CD4-positive, alpha-beta memory T cell (primary cell): ENCODE measurements around the gene DNAI4. TPM values are rescaled to one million over a fixed set of nuclear protein-coding genes. Genes with fewer than 3 reads are reported as not detected.

Experiments used
- CTCF ChIA-PET: fragments of 350-600 bp; sonication (Branson Sonifier 250); formaldehyde crosslinking; loops from one replicate; lab custom pipeline; 2021; ENCODE audit warnings: inconsistent platforms; ENCODE audit not compliant: partially characterized antibody; lab: Charles Lee
- POLR2A ChIA-PET: fragments of 350-600 bp; sonication (Branson Sonifier 250); formaldehyde crosslinking; loops from one replicate; lab custom pipeline; 2021; ENCODE audit not compliant: partially characterized antibody; lab: Charles Lee
- DNase-seq, 5 donors: peaks; one replicate each; pipeline versions ENCODE4 v3.0.0 to v3.0.0-alpha.2; 2020 to 2022; ENCODE audit warnings: mixed read lengths in 1 of 5
- H3K27ac ChIP-seq: one replicate; pipeline ENCODE4 v1.7.0; 2013; ENCODE audit warnings: low read depth, low read length
- H3K27me3 ChIP-seq: 2 replicates; pipeline ENCODE4 v1.7.0; 2013; ENCODE audit warnings: mild to moderate bottlenecking, low read length, moderate library complexity; ENCODE audit not compliant: insufficient read depth
- H3K36me3 ChIP-seq: 2 replicates; pipeline ENCODE4 v1.7.0; 2013; ENCODE audit warnings: mild to moderate bottlenecking, low read length, moderate library complexity; ENCODE audit not compliant: insufficient read depth
- H3K4me1 ChIP-seq: 2 replicates; pipeline ENCODE4 v1.7.0; 2013; ENCODE audit warnings: mild to moderate bottlenecking, low read length, moderate library complexity; ENCODE audit not compliant: insufficient read depth
- H3K4me3 ChIP-seq, 2 donors: one replicate each; pipeline ENCODE4 v1.7.0; 2013; ENCODE audit warnings: low read length in 2 of 2, mild to moderate bottlenecking in 1 of 2
- H3K9me3 ChIP-seq, 2 donors: one replicate each; pipeline ENCODE4 v1.7.0; 2013; ENCODE audit warnings: low read length in 2 of 2, control low read depth in 1 of 2; ENCODE audit not compliant: control insufficient read depth in 1 of 2
- H3K27ac Mint-ChIP-seq, 7 donors: one replicate each; pipeline ENCODE4 v1.8.0; 2020 to 2021; ENCODE audit warnings: mixed read lengths in 7 of 7, mild to moderate bottlenecking in 6 of 7, inconsistent platforms in 3 of 7, moderate library complexity in 3 of 7
- H3K27me3 Mint-ChIP-seq, 2 donors: one replicate each; pipeline ENCODE4 v1.8.0; 2020 to 2021; ENCODE audit warnings: mixed read lengths in 2 of 2
- H3K36me3 Mint-ChIP-seq, 2 donors: one replicate each; pipeline ENCODE4 v1.8.0; 2020 to 2021; ENCODE audit warnings: mixed read lengths in 2 of 2, inconsistent platforms in 1 of 2, mild to moderate bottlenecking in 1 of 2
- H3K4me1 Mint-ChIP-seq, 4 donors: one replicate each; pipeline ENCODE4 v1.8.0; 2020 to 2021; ENCODE audit warnings: mixed read lengths in 4 of 4, mild to moderate bottlenecking in 1 of 4
- H3K4me3 Mint-ChIP-seq, 8 donors: one replicate each; pipeline ENCODE4 v1.8.0; 2020 to 2021; ENCODE audit warnings: mixed read lengths in 8 of 8, mild to moderate bottlenecking in 7 of 8, moderate library complexity in 6 of 8, inconsistent platforms in 3 of 8
- H3K9me3 Mint-ChIP-seq, 8 donors: one replicate each; pipeline ENCODE4 v1.8.0; 2020 to 2021; ENCODE audit warnings: mixed read lengths in 8 of 8, mild to moderate bottlenecking in 5 of 8, inconsistent platforms in 3 of 8, moderate library complexity in 1 of 8
- intact Hi-C: fragments of 100-400 bp; cut with micrococcal nuclease; formaldehyde crosslinking; loops from one replicate; pipeline ENCODE4 v1.15.1; 2023
- polyA plus RNA-seq, 2 donors: library from polyadenylated mRNA; unstranded; fragments of 300-500 nt; fragmentation: Illumina TruSeq; gene quantifications; one replicate each; pipeline ENCODE4 v1.2.3, GENCODE V29; 2021
- total RNA-seq, 2 experiments: library from RNA; stranded (reverse); gene quantifications; one replicate each; pipeline ENCODE4 v1.2.3, GENCODE V29; 2021

Gene DNAI4
- total and polyA plus RNA-seq, 4 experiments from 2014 or later = 1.3 to 11.4 (median 5.0) TPM

DNA sequence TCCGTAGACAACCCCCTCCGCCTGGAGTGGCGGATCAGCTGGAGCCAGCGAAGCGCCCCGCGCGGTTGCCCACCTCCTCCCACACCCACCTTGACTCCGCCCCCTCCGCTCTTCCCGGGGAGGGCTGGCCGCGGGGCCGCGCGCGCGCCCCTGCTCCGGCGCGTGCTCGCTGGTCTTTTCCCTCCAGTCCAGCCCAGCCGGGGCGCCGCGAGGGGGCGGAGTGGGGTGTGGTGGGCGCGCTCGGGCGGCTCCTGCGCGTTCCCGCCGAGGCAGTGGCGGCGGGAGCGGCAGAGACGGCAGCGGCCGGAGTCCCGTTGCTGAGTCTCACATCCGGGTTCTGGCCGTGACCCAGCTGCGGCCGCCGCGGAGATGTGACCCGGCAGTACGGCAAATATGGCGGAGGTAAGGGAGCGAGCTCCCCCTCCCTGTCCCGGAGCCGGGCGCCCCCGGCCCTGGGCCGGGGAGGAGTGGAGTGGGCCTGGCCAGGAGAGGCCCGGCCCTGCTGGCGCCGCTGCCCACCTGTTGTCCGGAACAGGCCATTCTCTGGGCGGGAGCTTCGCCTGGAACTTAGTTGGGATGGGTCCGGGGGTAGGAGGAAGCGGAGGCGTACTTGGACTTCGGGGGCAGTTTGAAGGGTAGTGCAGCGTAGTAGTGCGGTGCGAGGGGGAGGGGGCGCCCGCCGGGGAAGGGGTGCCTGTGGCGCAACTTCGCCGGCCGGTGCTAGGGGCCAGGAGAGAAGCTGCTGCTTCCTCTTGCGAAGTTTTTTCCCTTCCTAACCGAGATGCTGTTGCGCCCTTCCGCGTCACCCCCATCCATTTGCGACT lies 5.6 kb upstream of the DNAI4 start:
- ChIA-PET POLR2A (interaction anchor here (0.6 to 3.0 kb wide), 23 partner anchors 8 to 755 kb away, joined by 3 to 16 read pairs (median 5); partner anchors contain the start of genes GADD45A and SLC35D1), CTCF (interaction anchor here (1.0 to 1.2 kb wide), 3 partner anchors 15 to 283 kb away, joined by 3 read pairs; no protein-coding TSS in a partner anchor)
- Histone ChIP-seq H3K27ac (peak overlapping the region; percentile 95), H3K9me3 (no peaks in the 10 kb centered on the region), H3K4me3 (peak overlapping the region; percentile 67 to 95), H3K27me3 (no peaks in the 10 kb centered on the region), H3K4me1 (peaks cover 63% of the 10 kb centered on the region), H3K36me3 (no peaks in the 10 kb centered on the region)
- peaks cover 0 to 25% of the 10 kb centered on the region in 2 donors for H3K36me3 Mint-ChIP-seq
- H3K4me1 Mint-ChIP-seq = peaks cover 36 to 81% (median 51%) of the 10 kb centered on the region in 4 donors
- H3K4me3 Mint-ChIP-seq = peak overlapping the region; percentile 83 to 95 (median 89)
- no peaks in the 10 kb centered on the region for H3K9me3 Mint-ChIP-seq
- H3K27me3 Mint-ChIP-seq = no peaks in the 10 kb centered on the region
- H3K27ac Mint-ChIP-seq = peak overlapping the region; percentile 76 to 97 (median 95)
- DNase-seq = peak; percentile 90 to 95 (median 93)
- intact Hi-C loops = loop anchor here (1.0 to 10.0 kb wide), 7 partner anchors 17 to 755 kb away; partner anchors contain the start of genes GADD45A and SERBP1

DNA sequence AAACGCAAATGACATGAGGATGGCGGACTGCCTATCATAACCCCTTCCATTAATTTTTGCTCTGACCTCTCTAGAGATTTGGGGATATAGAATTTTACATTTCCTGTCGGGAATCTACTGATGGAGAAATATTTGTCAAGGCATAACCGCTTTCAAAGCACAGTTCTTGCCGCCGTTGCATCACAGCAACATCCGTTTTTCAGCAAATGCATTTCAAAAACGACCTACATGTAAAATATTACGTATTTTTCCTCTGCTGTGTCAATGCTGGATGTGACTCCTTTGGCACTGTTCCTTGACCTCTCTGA lies 5.0 kb upstream of the DNAI4 start:
- H3K27me3 Mint-ChIP-seq = no peaks in the 10 kb centered on the region
- peaks cover 33 to 81% (median 47%) of the 10 kb centered on the region in 4 donors for H3K4me1 Mint-ChIP-seq
- intact Hi-C loops = loop anchor here (10.0 kb wide), 1 partner anchor 595 kb away; no protein-coding TSS in a partner anchor
- Histone ChIP-seq H3K36me3 (no peaks in the 10 kb centered on the region), H3K9me3 (no peaks in the 10 kb centered on the region), H3K27me3 (no peaks in the 10 kb centered on the region), H3K27ac (peak overlapping the region; percentile 95), H3K4me1 (peaks cover 58% of the 10 kb centered on the region), H3K4me3 (peak overlapping the region; percentile 63 to 95)
- peaks cover 0 to 31% of the 10 kb centered on the region in 2 donors for H3K36me3 Mint-ChIP-seq
- DNase-seq = no peak
- POLR2A ChIA-PET = interaction anchor here (0.6 to 3.0 kb wide), 18 partner anchors 9 to 756 kb away, joined by 3 to 16 read pairs (median 5); partner anchors contain the start of genes GADD45A and SLC35D1
- H3K27ac Mint-ChIP-seq = peak overlapping the region; percentile 76 to 97 (median 94)
- no peaks in the 10 kb centered on the region for H3K9me3 Mint-ChIP-seq
- peak overlapping the region; percentile 83 to 95 (median 89) for H3K4me3 Mint-ChIP-seq
- CTCF ChIA-PET = interaction anchor here (1.0 to 1.2 kb wide), 2 partner anchors 15 to 52 kb away, joined by 3 read pairs; no protein-coding TSS in a partner anchor

DNA sequence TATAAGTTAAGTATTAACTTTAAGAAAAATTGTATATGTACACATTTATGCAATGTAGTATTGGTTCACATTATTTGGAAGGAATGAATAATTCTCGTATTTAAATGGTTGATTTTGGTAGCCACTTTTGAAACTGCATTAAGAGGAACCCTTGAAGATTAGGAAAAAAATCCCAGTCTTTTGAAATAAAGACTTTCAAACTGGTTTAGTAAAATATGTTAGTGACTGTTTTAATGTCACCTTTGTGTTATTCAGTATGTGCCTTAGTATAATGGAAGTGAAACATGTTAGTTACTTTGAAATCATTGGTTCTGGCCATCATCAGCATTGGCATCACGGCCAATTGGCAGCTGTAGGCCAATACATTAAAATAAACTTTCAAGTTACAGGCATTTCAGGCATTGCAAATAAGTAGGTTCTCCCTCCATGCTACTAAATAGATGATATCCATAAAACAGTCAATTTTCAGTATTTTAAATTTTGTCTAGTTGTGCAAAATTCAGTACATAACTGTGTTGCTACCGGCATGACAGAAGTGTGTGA lies 4.6 kb upstream of the DNAI4 start:
- intact Hi-C loops = loop anchor here (10.0 kb wide), 1 partner anchor 594 kb away; no protein-coding TSS in a partner anchor
- peak overlapping the region; percentile 76 to 97 (median 94) for H3K27ac Mint-ChIP-seq
- H3K4me3 Mint-ChIP-seq = peak overlapping the region; percentile 83 to 95 (median 89)
- peaks cover 53% of the 10 kb centered on the region for H3K4me1 ChIP-seq
- no peaks in the 10 kb centered on the region for H3K27me3 ChIP-seq
- POLR2A ChIA-PET = interaction anchor here (0.6 to 3.0 kb wide), 11 partner anchors 10 to 756 kb away, joined by 3 to 16 read pairs (median 5); partner anchors contain the start of genes GADD45A and SLC35D1
- H3K36me3 Mint-ChIP-seq = peaks cover 0 to 34% of the 10 kb centered on the region in 2 donors
- no peaks in the 10 kb centered on the region for H3K27me3 Mint-ChIP-seq
- H3K36me3 ChIP-seq = no peaks in the 10 kb centered on the region
- H3K9me3 Mint-ChIP-seq = no peaks in the 10 kb centered on the region
- peak overlapping the region; percentile 63 to 95 for H3K4me3 ChIP-seq
- H3K9me3 ChIP-seq = no peaks in the 10 kb centered on the region
- H3K27ac ChIP-seq = peak overlapping the region; percentile 95
- DNase-seq = peak in 1 of 5 donors; percentile 7
- peaks cover 33 to 82% (median 48%) of the 10 kb centered on the region in 4 donors for H3K4me1 Mint-ChIP-seq
- CTCF ChIA-PET = no interaction called here

DNA sequence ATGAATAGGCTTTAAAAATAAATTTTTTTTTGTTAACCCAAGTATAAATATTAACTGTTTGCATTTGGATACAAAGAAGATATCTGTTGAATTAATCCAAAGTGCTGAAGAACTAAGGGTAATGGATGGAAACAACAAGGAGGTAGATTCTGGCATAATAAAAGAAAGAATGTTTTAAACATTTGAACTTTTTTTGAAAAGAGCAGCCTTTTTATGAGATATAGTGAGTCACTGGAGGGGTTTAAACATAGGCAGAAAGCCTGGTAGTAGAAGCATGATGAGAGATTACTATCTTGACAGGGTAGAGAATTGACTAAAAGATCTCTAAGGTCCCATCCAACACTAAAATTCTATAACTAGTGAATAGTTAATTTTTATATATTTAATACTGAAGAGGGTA lies 2.9 kb upstream of the DNAI4 start:
- POLR2A ChIA-PET = interaction anchor here (1.4 to 1.8 kb wide), 2 partner anchors 125 to 757 kb away, joined by 3 read pairs; partner anchors contain the start of gene GADD45A
- intact Hi-C loops = loop anchor here (10.0 kb wide), 1 partner anchor 593 kb away; no protein-coding TSS in a partner anchor
- Histone ChIP-seq H3K27ac (no peak overlapping the region), H3K4me1 (peaks cover 52% of the 10 kb centered on the region), H3K36me3 (no peaks in the 10 kb centered on the region), H3K27me3 (no peaks in the 10 kb centered on the region), H3K9me3 (no peaks in the 10 kb centered on the region), H3K4me3 (no peak overlapping the region)
- Mint-ChIP-seq H3K9me3 (no peaks in the 10 kb centered on the region), H3K4me3 (peak overlapping the region in 1 of 8 donors; percentile 37), H3K36me3 (peaks cover 0 to 33% of the 10 kb centered on the region in 2 donors), H3K27me3 (no peaks in the 10 kb centered on the region), H3K4me1 (peaks cover 34 to 76% (median 47%) of the 10 kb centered on the region in 4 donors), H3K27ac (peak overlapping the region in 1 of 7 donors; percentile 64)
- no peak for DNase-seq
- CTCF ChIA-PET = no interaction called here

DNA sequence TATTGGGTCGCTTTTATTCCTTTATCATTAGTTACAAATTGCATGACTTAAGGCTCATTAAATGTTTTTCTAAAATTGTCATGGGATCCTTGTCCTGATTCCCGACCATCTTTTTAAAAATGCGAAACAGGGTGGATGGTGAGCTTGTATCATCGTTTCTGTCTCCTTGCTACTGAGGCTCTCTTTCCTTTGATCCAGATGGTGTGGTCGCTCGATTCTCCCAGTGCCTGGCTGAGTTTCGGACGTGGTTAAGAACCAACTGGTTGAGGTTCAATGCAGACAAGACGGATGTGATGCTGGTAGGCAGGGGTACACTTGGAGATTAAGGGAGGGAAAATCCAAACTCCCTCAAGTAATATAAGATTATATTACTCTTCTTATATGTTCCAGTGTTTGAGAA lies 1.3 kb upstream of the DNAI4 start:
- peaks cover 0 to 23% of the 10 kb centered on the region in 2 donors for H3K36me3 Mint-ChIP-seq

DNA sequence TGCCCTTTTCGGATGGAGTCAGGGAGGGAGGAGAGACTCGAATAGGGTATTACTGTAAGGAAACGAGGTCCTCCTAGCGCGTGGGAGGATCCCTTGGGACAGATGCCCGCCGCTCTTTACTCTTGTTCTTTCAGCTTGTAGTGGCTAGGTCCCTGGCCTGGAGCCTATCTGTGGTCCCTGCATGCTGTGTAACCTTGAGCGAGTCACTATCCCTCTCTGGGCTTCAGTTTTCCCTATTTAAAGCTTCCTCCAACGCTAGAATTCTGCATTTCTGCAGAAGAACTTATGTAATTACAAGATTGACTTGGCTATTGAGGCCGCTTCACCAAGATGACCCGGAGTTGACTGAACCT lies 878 bp upstream of the DNAI4 start:
- H3K4me3 ChIP-seq = peak overlapping the region; percentile 64 to 98
- H3K36me3 ChIP-seq = no peaks in the 10 kb centered on the region
- DNase-seq = no peak
- H3K9me3 ChIP-seq = no peaks in the 10 kb centered on the region
- ChIA-PET POLR2A (interaction anchor here (1.0 to 3.1 kb wide), 14 partner anchors 9 to 763 kb away, joined by 3 to 24 read pairs (median 11); partner anchors contain the start of genes GADD45A, SERBP1 and SLC35D1), CTCF (interaction anchor here (0.9 to 1.7 kb wide), 3 partner anchors 16 to 286 kb away, joined by 3 to 7 read pairs (median 3); no protein-coding TSS in a partner anchor)
- peak overlapping the region; percentile 97 to 99 (median 98) for H3K27ac Mint-ChIP-seq
- no peaks in the 10 kb centered on the region for H3K9me3 Mint-ChIP-seq
- H3K27me3 ChIP-seq = no peaks in the 10 kb centered on the region
- H3K27ac ChIP-seq = peak overlapping the region; percentile 95
- peaks cover 0 to 1% of the 10 kb centered on the region in 2 donors for H3K27me3 Mint-ChIP-seq
- peak overlapping the region; percentile 92 to 99 (median 96) for H3K4me3 Mint-ChIP-seq
- H3K36me3 Mint-ChIP-seq = peaks cover 0 to 19% of the 10 kb centered on the region in 2 donors
- intact Hi-C loops = loop anchor here (2.0 to 10.0 kb wide), 3 partner anchors 127 to 591 kb away; no protein-coding TSS in a partner anchor
- H3K4me1 Mint-ChIP-seq = peaks cover 26 to 64% (median 34%) of the 10 kb centered on the region in 4 donors
- peaks cover 47% of the 10 kb centered on the region for H3K4me1 ChIP-seq

More for the DNA sequence above, 1.3 kb upstream of the DNAI4 start:
- DNase-seq = no peak
- Mint-ChIP-seq H3K4me1 (peaks cover 26 to 66% (median 35%) of the 10 kb centered on the region in 4 donors), H3K27me3 (peaks cover 0 to under 1% of the 10 kb centered on the region in 2 donors), H3K9me3 (no peaks in the 10 kb centered on the region), H3K4me3 (peak overlapping the region; percentile 92 to 99 (median 96)), H3K27ac (peak overlapping the region; percentile 97 to 99 (median 98))
- no peaks in the 10 kb centered on the region for H3K36me3 ChIP-seq
- H3K4me3 ChIP-seq = peak overlapping the region; percentile 64 to 98
- CTCF ChIA-PET = no interaction called here
- peaks cover 47% of the 10 kb centered on the region for H3K4me1 ChIP-seq
- H3K27me3 ChIP-seq = no peaks in the 10 kb centered on the region
- intact Hi-C loops = loop anchor here (2.0 to 10.0 kb wide), 3 partner anchors 127 to 591 kb away; no protein-coding TSS in a partner anchor
- no peaks in the 10 kb centered on the region for H3K9me3 ChIP-seq
- POLR2A ChIA-PET = interaction anchor here (1.9 to 3.1 kb wide), 8 partner anchors 9 to 759 kb away, joined by 10 to 24 read pairs (median 18); partner anchors contain the start of genes GADD45A, SERBP1 and SLC35D1
- H3K27ac ChIP-seq = peak overlapping the region; percentile 95
